Activated T-cell treated with anti-CD3 and anti-CD28 coated beads, Interleukin-2, amount 50 U/mL, for 72 hours (primary cell): ENCODE measurements around the gene TNIP1. TPM values are rescaled to one million over a fixed set of nuclear protein-coding genes. Genes with fewer than 3 reads are reported as not detected.
A peak's percentile ranks its signal among the peaks of the same experiment; 100 is the strongest.

ENCODE experiments used
- ATAC-seq, 2 donors: fragments of 150-1000 bp; cut with Tn5 transposase; replicated peaks in 1 of 2; 2 replicates each; pipeline ENCODE4 v1.10.0; 2021; ENCODE audit warnings: moderate library complexity in 2 of 2, mild to moderate bottlenecking in 1 of 2
- DNase-seq, 2 donors: peaks; one replicate each; pipeline ENCODE4 v3.0.0; 2021 to 2022; ENCODE audit warnings: mixed read lengths in 1 of 2
- H3K27ac Mint-ChIP-seq: one replicate; pipeline ENCODE4 v1.8.0; 2022; ENCODE audit warnings: mild to moderate bottlenecking, moderate library complexity, mixed read lengths
- H3K27me3 Mint-ChIP-seq: one replicate; pipeline ENCODE4 v1.8.0; 2022; ENCODE audit warnings: low read depth, mixed read lengths
- H3K36me3 Mint-ChIP-seq, 2 donors: one replicate each; pipeline ENCODE4 v1.8.0; 2022; ENCODE audit warnings: mixed read lengths in 2 of 2, mild to moderate bottlenecking in 1 of 2; ENCODE audit not compliant: insufficient read depth in 2 of 2
- H3K4me1 Mint-ChIP-seq: one replicate; pipeline ENCODE4 v1.8.0; 2022; ENCODE audit warnings: low read depth, mixed read lengths
- H3K4me3 Mint-ChIP-seq, 2 donors: one replicate each; pipeline ENCODE4 v1.8.0; 2022; ENCODE audit warnings: mild to moderate bottlenecking in 2 of 2, mixed read lengths in 2 of 2, moderate library complexity in 2 of 2
- H3K9me3 Mint-ChIP-seq, 2 donors: one replicate each; pipeline ENCODE4 v1.8.0; 2022; ENCODE audit warnings: mixed read lengths in 2 of 2
- total RNA-seq, 2 donors: library from RNA; stranded (reverse); gene quantifications; one replicate each; pipeline ENCODE4 v1.2.3, GENCODE V29; 2022

Gene TNIP1
- total RNA-seq, 2 donors from 2014 or later, result 358 to 420 TPM

DNA sequence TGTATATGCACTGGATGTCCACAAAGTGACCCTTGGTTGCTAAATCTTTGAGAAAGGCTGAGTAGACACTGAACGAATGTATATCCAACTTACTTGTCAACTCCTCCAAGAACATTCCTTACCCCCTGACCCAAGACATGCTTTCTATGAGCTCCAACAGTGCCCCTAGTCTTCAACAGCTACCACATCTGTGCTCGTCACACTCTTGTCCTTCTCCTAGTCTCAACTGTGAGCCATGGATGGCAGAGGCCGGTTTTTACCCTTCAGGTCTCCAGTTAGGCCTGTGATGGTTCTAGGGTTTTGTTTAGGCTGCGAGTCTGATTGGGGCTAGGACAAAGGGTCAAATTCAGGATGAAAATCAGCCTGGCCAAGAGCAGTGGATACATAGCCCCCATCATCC is 79.4 kb downstream of the TNIP1 start:
- H3K27me3 Mint-ChIP-seq, result peaks cover 9% of the 10 kb centered on the region
- no peaks in the 10 kb centered on the region for H3K36me3 Mint-ChIP-seq
- H3K4me3 Mint-ChIP-seq, result no peak overlapping the region
- no peaks in the 10 kb centered on the region for H3K9me3 Mint-ChIP-seq
- no peak for DNase-seq
- no peaks in the 10 kb centered on the region for H3K4me1 Mint-ChIP-seq
- H3K27ac Mint-ChIP-seq, result no peak overlapping the region
- ATAC-seq, result no peak

DNA sequence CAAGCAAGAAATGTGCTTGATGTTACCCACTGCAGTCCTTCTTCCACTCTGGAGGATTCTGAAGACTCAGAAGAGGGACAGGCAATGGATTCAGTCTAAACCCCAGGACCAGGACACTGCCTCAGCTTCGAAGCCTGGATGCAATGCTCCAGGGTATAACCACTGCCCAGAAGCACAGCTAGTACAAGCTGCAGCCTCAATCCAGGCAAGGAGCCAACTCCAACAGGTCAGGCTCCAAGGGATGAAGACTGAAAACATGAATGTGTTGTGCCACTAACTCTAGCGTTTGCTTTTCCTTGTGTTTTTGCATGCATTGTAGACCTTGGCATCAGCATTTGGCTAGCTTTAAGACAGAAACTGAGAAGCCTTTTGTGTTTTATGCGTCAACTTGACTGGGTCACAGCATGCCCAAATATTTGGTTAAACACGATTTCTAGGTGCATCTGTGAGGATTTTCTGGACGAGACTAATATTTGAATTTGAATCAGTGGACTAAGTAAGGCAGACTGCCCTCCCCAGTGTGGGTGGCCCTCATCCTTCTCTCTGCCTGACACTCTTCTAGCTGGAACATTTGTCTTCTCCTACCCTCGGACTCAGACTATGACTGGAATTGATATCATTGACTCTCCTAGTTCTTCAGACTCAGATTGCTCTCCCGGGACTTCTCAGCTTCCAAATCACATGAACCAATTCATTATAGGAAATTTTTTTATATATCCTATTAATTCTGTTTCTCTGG is 81.0 kb downstream of the TNIP1 start:
- no peaks in the 10 kb centered on the region for H3K9me3 Mint-ChIP-seq

DNA sequence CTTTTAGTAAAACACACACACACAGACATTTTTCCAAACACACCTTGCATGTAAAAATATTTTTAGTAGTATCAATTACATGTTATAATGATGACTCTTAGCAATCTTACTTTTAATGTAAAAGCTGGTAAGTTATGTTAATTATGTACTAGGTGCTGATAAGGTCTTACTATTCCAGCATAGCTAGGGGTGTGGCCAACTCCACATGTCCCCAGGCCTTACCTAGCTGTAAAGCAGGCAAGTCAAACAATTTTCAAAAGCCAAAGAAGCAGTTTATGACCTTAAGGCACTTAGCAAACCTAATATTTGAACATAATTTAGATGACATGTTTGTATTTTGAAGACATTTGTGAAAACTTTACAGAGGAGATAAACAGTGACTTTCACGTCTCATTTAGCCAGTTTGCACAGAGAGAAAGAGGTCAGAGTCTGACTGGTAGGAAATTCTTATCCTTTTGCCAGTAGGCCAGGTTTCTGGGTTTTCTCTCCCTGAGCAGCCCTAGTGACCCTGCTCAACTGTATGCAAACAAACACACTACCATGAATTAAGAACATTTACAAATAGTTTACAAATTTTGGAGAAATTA is 86.9 kb downstream of the TNIP1 start:
- Mint-ChIP-seq H3K27me3 (peaks cover 8% of the 10 kb centered on the region), H3K4me1 (no peaks in the 10 kb centered on the region), H3K36me3 (peaks cover 6 to 7% of the 10 kb centered on the region in 2 donors), H3K4me3 (no peak overlapping the region), H3K27ac (no peak overlapping the region), H3K9me3 (no peaks in the 10 kb centered on the region)
- ATAC-seq (no peak), DNase-seq (no peak)

More for the DNA sequence above, 81.0 kb downstream of the TNIP1 start:
- no peak overlapping the region for H3K4me3 Mint-ChIP-seq
- no peak for DNase-seq
- H3K4me1 Mint-ChIP-seq, result no peaks in the 10 kb centered on the region
- no peak overlapping the region for H3K27ac Mint-ChIP-seq
- ATAC-seq, result no peak
- peaks cover 0 to 3% of the 10 kb centered on the region in 2 donors for H3K36me3 Mint-ChIP-seq
- H3K27me3 Mint-ChIP-seq, result peaks cover 7% of the 10 kb centered on the region

DNA sequence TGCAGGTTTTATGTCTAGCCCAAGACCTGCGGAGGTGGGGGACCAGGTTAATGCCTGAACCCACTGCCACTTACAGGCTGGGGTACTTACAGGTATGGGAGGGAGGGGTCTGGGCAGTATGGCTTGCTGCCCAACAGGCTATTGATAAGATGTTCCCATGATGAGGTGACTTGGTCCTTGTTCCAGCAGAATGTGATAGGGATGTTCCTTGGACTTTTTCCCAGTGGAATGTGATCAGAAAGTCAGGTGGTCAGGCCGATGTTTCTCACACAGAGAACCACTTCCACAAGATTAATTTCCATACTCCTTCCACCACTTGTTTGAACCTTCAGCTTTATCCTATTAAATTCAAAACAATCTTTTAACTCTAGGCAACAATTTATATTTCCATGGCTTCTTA is 87.4 kb downstream of the TNIP1 start:
- Mint-ChIP-seq H3K9me3 (no peaks in the 10 kb centered on the region), H3K27me3 (peaks cover 8% of the 10 kb centered on the region), H3K27ac (no peak overlapping the region), H3K36me3 (peaks cover 6 to 7% of the 10 kb centered on the region in 2 donors), H3K4me3 (no peak overlapping the region), H3K4me1 (no peaks in the 10 kb centered on the region)
- DNase-seq (no peak), ATAC-seq (no peak)

DNA sequence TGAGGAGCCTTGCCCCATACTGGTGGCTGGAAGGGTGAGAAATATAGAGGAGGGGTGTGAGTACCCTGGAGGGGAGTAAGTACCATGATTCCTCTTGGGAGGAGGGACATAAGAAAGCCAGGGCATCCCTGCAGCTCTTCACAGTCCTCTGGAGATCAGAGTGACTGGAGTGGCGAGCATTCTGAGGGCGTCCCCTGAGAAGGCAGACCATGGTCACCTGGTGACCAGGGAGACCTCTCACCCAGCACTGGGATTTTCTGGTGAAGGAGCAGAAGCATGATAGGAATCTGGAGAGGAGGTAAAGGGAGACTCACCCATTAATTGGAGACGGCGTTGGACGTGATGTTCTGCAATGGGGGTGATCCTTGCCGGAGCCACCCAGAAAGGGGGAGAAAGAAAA is 88.1 kb downstream of the TNIP1 start:
- no peaks in the 10 kb centered on the region for H3K4me1 Mint-ChIP-seq
- H3K27me3 Mint-ChIP-seq, result peaks cover 8% of the 10 kb centered on the region
- no peak overlapping the region for H3K27ac Mint-ChIP-seq
- DNase-seq, result no peak
- H3K36me3 Mint-ChIP-seq, result peaks cover 6 to 7% of the 10 kb centered on the region in 2 donors
- H3K9me3 Mint-ChIP-seq, result no peaks in the 10 kb centered on the region
- H3K4me3 Mint-ChIP-seq, result no peak overlapping the region
- no peak for ATAC-seq

DNA sequence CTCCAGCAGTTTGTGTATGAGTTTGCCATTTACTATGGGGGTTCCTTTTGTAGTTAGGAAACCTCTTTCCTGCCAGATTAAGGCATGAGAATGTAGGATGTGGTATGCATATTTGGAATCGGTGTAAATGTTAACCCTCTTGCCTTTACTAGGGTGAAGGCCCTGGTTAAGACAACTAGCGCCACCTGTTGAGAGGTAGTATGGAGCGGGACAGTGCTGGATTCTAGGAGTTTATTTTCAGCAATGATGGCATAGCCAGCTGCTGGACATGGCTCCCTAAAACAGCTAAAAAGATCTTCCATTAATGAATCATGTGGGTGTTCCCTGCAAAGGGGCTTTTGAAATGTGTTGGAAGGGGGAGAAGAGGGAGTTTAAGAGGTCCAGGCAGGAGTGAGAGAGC is 91.1 kb downstream of the TNIP1 start:
- peak; percentile 8 to 9 for DNase-seq
- no peaks in the 10 kb centered on the region for H3K4me1 Mint-ChIP-seq

DNA sequence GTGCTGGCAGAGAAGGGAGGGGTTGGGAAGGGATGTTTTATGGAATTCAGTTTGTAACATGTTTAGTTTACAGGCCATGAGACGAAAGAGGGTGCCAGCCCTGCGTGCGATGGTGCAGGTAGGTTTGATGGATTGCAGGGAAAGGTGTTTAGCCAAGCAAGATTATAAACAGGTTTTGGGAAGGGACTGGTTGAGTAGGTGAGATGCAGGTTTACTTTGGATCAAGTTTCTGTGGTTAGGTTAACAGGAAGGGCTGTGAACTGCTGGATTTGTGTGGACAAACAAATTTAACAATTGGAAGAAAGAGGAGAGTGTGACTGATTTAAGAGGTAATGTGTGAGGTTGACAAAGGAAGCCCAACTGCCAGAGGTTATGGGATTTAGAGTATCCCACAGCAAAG is 93.1 kb downstream of the TNIP1 start:
- H3K36me3 Mint-ChIP-seq, result peaks cover 4 to 5% of the 10 kb centered on the region in 2 donors
- no peaks in the 10 kb centered on the region for H3K4me1 Mint-ChIP-seq
- H3K27ac Mint-ChIP-seq, result no peak overlapping the region

More for the DNA sequence above, 91.1 kb downstream of the TNIP1 start:
- ATAC-seq, result peak in 1 of 2 donors; percentile 26
- Mint-ChIP-seq H3K27ac (no peak overlapping the region), H3K9me3 (no peaks in the 10 kb centered on the region), H3K4me3 (no peak overlapping the region), H3K27me3 (peaks cover 8% of the 10 kb centered on the region), H3K36me3 (peaks cover 5 to 6% of the 10 kb centered on the region in 2 donors)

More for the DNA sequence above, 93.1 kb downstream of the TNIP1 start:
- DNase-seq, result no peak
- no peak for ATAC-seq
- H3K4me3 Mint-ChIP-seq, result no peak overlapping the region
- peaks cover 3% of the 10 kb centered on the region in 2 donors for H3K9me3 Mint-ChIP-seq
- H3K27me3 Mint-ChIP-seq, result peaks cover 16% of the 10 kb centered on the region

Other genes starting within 250 kb of the TNIP1 start
- gene IRGM, start 234.5 kb downstream of the TNIP1 start, total RNA-seq, result 1 to 10 TPM; 4.1 to 7.6 TPM
- under 1 TPM; 0.44 to 0.79 TPM for gene ZNF300, start 176.1 kb downstream of the TNIP1 start, total RNA-seq
- not detected for gene GPX3, start 60.4 kb downstream of the TNIP1 start, total RNA-seq
- 100 to 1,000 TPM; 127 to 171 TPM for gene ANXA6, start 76.7 kb upstream of the TNIP1 start, total RNA-seq
- gene CCDC69, start 143.1 kb upstream of the TNIP1 start, total RNA-seq, result 10 to 100 TPM; 44.8 to 53.1 TPM
- 10 to 100 TPM; 19.4 to 28.2 TPM for gene GM2A, start 172.2 kb upstream of the TNIP1 start, total RNA-seq
- gene SLC36A3, start 222.7 kb upstream of the TNIP1 start, total RNA-seq, result under 1 TPM in 1 of 2 donors, not detected in 1; 0.10 TPM